Germinal center (tissue), 1 donor: ENCODE data around the gene AGBL5.
"Not testable (repeated sequence)": the region's sequence is repeated elsewhere in the genome, so short reads cannot be mapped to it uniquely, and the experiment has no call there.

ENCODE experiments used
- DNase-seq: peaks from one replicate; pipeline ENCODE4 v3.0.0; 2012; ENCODE audit warnings: mixed read lengths, low spot score

AGBL5 gene

GRCh38 chr2:27053776-27054175, 2.3 kb downstream of the AGBL5 start:
- DNase-seq, result no peak

GRCh38 chr2:27054721-27055120, 3.3 kb downstream of the AGBL5 start:
- no peak for DNase-seq

- no peak for DNase-seq
Observed at GRCh38 chr2:27057184-27057583, 5.7 kb downstream of the AGBL5 start.

- DNase-seq, result no peak
Observed at GRCh38 chr2:27058210-27058609, 6.7 kb downstream of the AGBL5 start.

GRCh38 chr2:27059141-27059820, 7.8 kb downstream of the AGBL5 start:
- DNase-seq, result no peak

- no peak for DNase-seq
Observed at GRCh38 chr2:27060323-27060722, 8.9 kb downstream of the AGBL5 start.

- no peak for DNase-seq
Observed at GRCh38 chr2:27065128-27065527, 13.7 kb downstream of the AGBL5 start.

GRCh38 chr2:27067385-27067784, 15.9 kb downstream of the AGBL5 start:
- DNase-seq, result no peak

- no peak for DNase-seq
Observed at GRCh38 chr2:27069436-27069835, 18.0 kb downstream of the AGBL5 start.

GRCh38 chr2:27069961-27070618, 18.6 kb downstream of the AGBL5 start:
- no peak for DNase-seq

- DNase-seq, result no peak
Observed at GRCh38 chr2:27070653-27071276, 19.3 kb downstream of the AGBL5 start.

GRCh38 chr2:27071277-27071989, 20.0 kb downstream of the AGBL5 start, which contains the start of gene OST4:
OST4 (minus strand) TSS chr2:27071654.
- DNase-seq, result peak; percentile 94

GRCh38 chr2:27071990-27072830, 20.7 kb downstream of the AGBL5 start:
- DNase-seq, result no peak

GRCh38 chr2:27072920-27073319, 21.5 kb downstream of the AGBL5 start:
- no peak for DNase-seq

- no peak for DNase-seq
Observed at GRCh38 chr2:27073782-27074181, 22.3 kb downstream of the AGBL5 start.

- no peak for DNase-seq
Observed at GRCh38 chr2:27074738-27075565, 23.5 kb downstream of the AGBL5 start.

- DNase-seq, result not testable (repeated sequence)
Observed at GRCh38 chr2:27075566-27075871, 24.1 kb downstream of the AGBL5 start.

GRCh38 chr2:27076323-27076722, 24.9 kb downstream of the AGBL5 start:
- DNase-seq, result no peak

GRCh38 chr2:27077231-27077630, 25.8 kb downstream of the AGBL5 start:
- DNase-seq, result no peak

GRCh38 chr2:27078267-27079194, 27.1 kb downstream of the AGBL5 start, which contains the start of gene EMILIN1:
EMILIN1 (plus strand) TSS chr2:27078615; CDS start chr2:27079066, 451 bp downstream.
- no peak for DNase-seq
